Karpas-422 (cell line): ENCODE data around the gene IDH3B. TPM values are rescaled to one million over a fixed set of nuclear protein-coding genes. Genes with fewer than 3 reads are reported as not detected.
A peak's percentile ranks its signal among the peaks of the same experiment; 100 is the strongest.

ENCODE experiments used
- DNase-seq: peaks from one replicate; pipeline ENCODE4 v3.0.0-alpha.2; 2015
- H2AFZ ChIP-seq: fragments of 200-600 bp; sonication (generic); 2 replicates; pipeline ENCODE4 v1.6.1; 2014; ENCODE audit warnings: antibody characterized with exemption, low read length, mixed read lengths
- H3K27ac ChIP-seq: fragments of 200-600 bp; sonication (generic); 2 replicates; pipeline ENCODE4 v1.5.1; 2014; ENCODE audit warnings: mild to moderate bottlenecking, low read length, moderate library complexity
- H3K27me3 ChIP-seq: fragments of 200-600 bp; sonication (generic); 2 replicates; pipeline ENCODE4 v1.6.1; 2014; ENCODE audit warnings: low read length, mixed read lengths
- H3K36me3 ChIP-seq: fragments of 200-600 bp; sonication (generic); 2 replicates; pipeline ENCODE4 v1.6.1; 2014; ENCODE audit warnings: low read length, mixed read lengths; ENCODE audit not compliant: insufficient read depth
- H3K4me1 ChIP-seq: fragments of 200-600 bp; sonication (generic); 2 replicates; pipeline ENCODE4 v1.6.1; 2014; ENCODE audit warnings: mild to moderate bottlenecking, low read length, mixed read lengths
- H3K4me2 ChIP-seq: fragments of 200-600 bp; sonication (generic); 2 replicates; pipeline ENCODE4 v1.6.1; 2014; ENCODE audit warnings: low read length, low read depth, mild to moderate bottlenecking; ENCODE audit not compliant: poor library complexity, severe bottlenecking
- H3K4me3 ChIP-seq: fragments of 200-600 bp; sonication (generic); 2 replicates; pipeline ENCODE4 v1.5.1; 2014; ENCODE audit warnings: mild to moderate bottlenecking, antibody characterized with exemption, low read length, mixed read lengths
- H3K79me2 ChIP-seq: fragments of 200-600 bp; sonication (generic); 2 replicates; pipeline ENCODE4 v1.6.1; 2014; ENCODE audit warnings: mild to moderate bottlenecking, low read length, mixed read lengths
- H3K9ac ChIP-seq: fragments of 200-600 bp; sonication (generic); 2 replicates; pipeline ENCODE4 v1.6.0; 2014; ENCODE audit warnings: low read length
- H3K9me2 ChIP-seq: fragments of 200-600 bp; sonication (generic), shearing (Covaris generic); replicated peaks from 2 replicates; pipeline ENCODE4 v1.6.0; 2014; ENCODE audit warnings: mild to moderate bottlenecking, low read length, moderate library complexity; ENCODE audit not compliant: insufficient read depth
- H3K9me3 ChIP-seq: fragments of 300-700, 200-600 bp; sonication (generic); 2 replicates; pipeline ENCODE4 v1.6.1; 2014; ENCODE audit warnings: low read length, mixed read lengths
- H4K20me1 ChIP-seq: fragments of 200-600 bp; sonication (generic); 2 replicates; pipeline ENCODE4 v1.6.1; 2014; ENCODE audit warnings: mild to moderate bottlenecking, antibody characterized with exemption, low read length, low read depth; ENCODE audit not compliant: insufficient read depth
- total RNA-seq: library from RNA; depleted of rRNA; stranded (reverse); fragments of >200 nt; shearing (Covaris generic); gene quantifications from 2 replicates; pipeline ENCODE4 v1.2.3, GENCODE V29; 2014; ENCODE audit warnings: low replicate concordance

IDH3B gene
- total RNA-seq, 1 experiment from 2014 or later = 83.7 TPM

DNA sequence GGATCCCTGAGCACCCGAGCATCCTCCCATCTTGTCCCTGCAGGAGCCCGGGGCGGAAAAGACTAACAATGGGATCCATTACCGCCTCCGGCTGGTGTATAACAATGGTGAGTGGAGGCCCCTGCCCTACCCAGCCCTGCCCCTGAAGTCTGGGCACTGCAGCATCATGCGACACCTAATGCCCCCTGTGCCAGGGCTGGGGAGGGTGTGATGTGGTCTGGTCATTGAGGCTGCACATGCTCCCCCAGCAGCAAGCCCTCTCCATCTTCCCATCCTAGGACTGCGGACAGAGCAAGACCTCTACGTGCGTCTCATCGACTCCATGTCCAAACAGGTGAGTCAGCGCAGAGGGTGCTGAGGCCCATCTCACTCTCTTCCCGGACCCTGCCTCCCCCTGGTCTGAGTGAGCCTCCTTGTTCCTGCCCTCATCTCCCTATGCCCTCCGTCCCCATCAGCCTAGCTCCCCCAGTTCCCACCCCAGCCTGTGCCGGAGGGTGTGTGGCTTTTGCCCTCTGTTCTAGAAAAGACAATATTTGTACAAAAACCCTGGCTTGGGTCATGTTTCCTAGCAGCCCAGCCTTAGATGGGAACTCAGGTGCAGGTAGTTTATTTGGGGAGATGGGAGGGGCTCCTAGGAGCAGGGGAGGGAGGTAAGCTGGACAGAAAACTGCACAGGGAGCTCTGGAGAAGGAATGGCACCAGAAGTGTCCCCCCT is 42.1 kb upstream of the IDH3B start:
- Histone ChIP-seq H3K27me3 (no peaks in the 10 kb centered on the region), H3K4me1 (peaks cover under 1% of the 10 kb centered on the region; the same call in 1 of the 2 replicates), H3K27ac (no peak overlapping the region), H3K36me3 (no peaks in the 10 kb centered on the region), H3K9ac (no peak overlapping the region), H3K4me3 (no peak overlapping the region), H4K20me1 (no peaks in the 10 kb centered on the region), H3K4me2 (no peak overlapping the region), H3K9me2 (no peaks in the 10 kb centered on the region), H3K79me2 (no peaks in the 10 kb centered on the region), H2AFZ (no peak overlapping the region), H3K9me3 (no peaks in the 10 kb centered on the region)
- DNase-seq = no peak

DNA sequence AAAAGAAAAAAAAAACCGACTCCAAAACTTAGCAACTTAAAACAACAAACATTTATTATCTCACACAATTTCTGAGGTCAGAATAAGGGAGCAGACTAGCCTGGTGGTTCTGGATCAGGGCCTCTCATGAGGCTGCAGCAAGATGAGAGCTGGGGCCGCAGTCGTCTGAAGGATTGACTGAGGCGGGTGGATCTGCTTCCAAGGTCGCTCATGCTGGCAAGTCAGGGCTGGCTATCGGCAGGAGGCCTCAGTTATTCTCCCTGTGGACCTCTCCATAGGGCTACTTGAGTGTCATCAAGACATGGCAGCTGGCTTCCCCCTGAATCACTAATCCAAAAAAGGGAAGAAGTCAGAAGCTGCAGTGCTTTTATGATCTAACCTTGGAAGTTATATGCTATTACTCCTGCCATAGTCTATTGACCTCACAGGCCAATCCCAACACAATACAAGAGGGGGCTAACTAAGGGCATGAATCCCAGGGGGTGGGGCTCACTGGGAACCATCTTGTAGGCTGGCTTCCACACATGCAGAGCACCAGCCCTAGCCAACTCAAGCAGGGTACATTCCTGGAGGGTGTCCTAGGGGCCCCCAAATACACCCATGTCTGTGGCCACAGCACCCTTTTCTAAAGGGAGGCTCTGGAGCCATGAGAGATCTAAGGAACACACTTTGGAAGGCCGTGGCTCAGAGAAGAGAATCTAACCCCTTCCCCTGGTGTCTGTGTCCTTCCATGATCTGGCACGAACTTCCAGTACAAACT is 39.9 kb upstream of the IDH3B start:
- Histone ChIP-seq H3K27me3 (no peaks in the 10 kb centered on the region), H3K4me3 (no peak overlapping the region), H2AFZ (no peak overlapping the region), H3K36me3 (no peaks in the 10 kb centered on the region), H3K9me3 (no peaks in the 10 kb centered on the region), H4K20me1 (no peaks in the 10 kb centered on the region), H3K79me2 (no peaks in the 10 kb centered on the region), H3K4me1 (peaks cover 18% of the 10 kb centered on the region), H3K27ac (no peak overlapping the region), H3K4me2 (no peak overlapping the region), H3K9me2 (no peaks in the 10 kb centered on the region), H3K9ac (no peak overlapping the region)
- no peak for DNase-seq

DNA sequence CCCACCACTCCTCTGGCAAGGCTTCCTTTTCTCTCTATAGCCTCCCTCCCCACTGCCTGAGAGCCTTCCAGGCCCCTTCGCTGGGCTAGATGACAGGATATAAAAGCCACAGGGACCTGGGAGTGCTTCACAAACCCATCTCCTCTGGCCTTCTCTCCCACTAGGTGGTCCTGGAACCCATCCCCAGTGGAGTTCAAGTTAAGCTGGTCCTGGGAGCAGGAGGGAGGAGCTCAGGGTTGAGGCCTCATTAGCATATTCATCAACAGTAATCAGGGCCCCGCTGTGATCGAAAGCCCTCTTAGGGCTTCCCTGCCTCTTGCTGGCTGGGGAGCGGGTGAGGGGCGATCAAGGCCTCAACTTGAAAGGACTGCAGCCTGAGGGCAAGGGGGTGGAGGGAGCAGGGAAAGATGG is 37.7 kb upstream of the IDH3B start:
- no peaks in the 10 kb centered on the region for H3K9me3 ChIP-seq
- H3K9me2 ChIP-seq = no peaks in the 10 kb centered on the region
- no peaks in the 10 kb centered on the region for H3K36me3 ChIP-seq
- H2AFZ ChIP-seq = no peak overlapping the region
- no peaks in the 10 kb centered on the region for H4K20me1 ChIP-seq
- H3K9ac ChIP-seq = no peak overlapping the region
- no peaks in the 10 kb centered on the region for H3K27me3 ChIP-seq
- peaks cover 18% of the 10 kb centered on the region for H3K4me1 ChIP-seq
- no peak overlapping the region for H3K4me2 ChIP-seq
- no peak overlapping the region for H3K4me3 ChIP-seq
- no peak overlapping the region for H3K27ac ChIP-seq
- no peak for DNase-seq
- no peaks in the 10 kb centered on the region for H3K79me2 ChIP-seq

DNA sequence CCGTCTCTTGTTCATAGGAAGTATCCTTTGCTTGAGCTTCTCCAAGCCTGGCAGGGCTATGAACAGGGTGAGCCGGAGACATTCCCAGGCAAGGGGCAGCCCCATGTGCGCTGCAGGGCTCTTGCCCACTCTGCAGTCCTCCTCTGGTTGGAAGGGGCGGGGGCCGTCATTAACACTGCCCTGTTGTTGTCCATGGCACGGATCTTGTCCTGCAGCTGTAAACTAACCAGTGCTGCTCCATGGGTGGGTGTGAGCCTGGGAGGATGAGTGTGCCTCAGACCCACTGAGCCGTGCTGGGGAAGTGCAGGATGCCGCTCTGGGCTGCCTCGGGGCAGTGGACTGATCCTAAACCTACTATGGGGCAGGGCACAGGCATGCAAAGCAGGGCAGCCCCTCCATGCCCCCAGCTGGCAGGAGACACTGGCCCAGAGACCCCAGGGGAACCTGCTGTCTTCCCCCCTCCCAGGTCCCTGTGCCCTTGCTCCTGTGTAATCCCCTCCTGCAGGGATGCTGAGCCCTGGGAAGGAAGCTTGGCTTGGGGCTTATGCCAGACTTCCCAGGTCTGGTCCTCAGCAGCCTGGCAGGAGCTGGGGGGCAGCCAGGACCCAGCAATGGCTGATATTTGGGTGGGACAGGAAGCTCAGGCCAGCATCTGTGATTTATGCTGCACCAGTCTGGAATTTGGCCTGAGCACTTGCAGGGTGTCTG is 37.1 kb upstream of the IDH3B start:
- Histone ChIP-seq H3K27ac (no peak overlapping the region), H3K9me2 (no peaks in the 10 kb centered on the region), H3K36me3 (no peaks in the 10 kb centered on the region), H2AFZ (no peak overlapping the region), H3K9ac (no peak overlapping the region), H3K9me3 (no peaks in the 10 kb centered on the region), H3K4me2 (no peak overlapping the region), H3K27me3 (no peaks in the 10 kb centered on the region), H4K20me1 (no peaks in the 10 kb centered on the region), H3K4me1 (peaks cover 18% of the 10 kb centered on the region), H3K4me3 (no peak overlapping the region), H3K79me2 (no peaks in the 10 kb centered on the region)
- DNase-seq = no peak

DNA sequence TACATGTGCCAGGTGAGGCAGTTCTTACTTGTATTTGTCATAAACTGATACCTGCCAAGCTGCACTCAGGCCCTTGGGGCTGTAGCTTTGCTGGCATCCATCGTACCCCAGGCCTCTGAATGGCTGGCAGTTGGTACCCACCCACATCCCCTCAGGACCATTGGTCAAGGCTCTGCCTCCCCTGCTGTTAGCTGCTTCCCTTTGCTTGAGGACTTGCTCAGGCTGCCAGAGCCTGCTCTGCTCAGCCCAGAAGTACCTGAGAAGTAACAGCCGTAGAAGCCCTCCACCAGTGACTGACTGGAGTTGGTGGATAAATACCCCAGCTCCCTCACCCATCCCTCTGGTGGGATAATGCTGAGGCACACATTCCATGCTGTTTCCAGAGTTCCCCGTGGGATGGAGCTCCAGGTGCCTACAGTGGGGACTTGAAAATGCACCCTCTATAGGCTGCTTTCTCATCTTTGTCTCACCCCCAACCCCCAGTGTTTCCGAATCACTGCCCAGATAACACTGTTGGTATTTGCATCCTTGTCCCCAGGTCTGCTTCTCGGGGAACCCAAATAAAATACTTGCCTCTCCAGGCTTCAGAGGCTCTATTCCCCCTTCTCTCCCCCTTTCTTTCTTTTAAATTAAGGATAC is 35.9 kb upstream of the IDH3B start:
- H3K36me3 ChIP-seq = no peaks in the 10 kb centered on the region
- H3K27ac ChIP-seq = no peak overlapping the region
- peak overlapping the region; percentile 16 for H3K4me2 ChIP-seq
- no peak overlapping the region for H2AFZ ChIP-seq
- no peak for DNase-seq
- H4K20me1 ChIP-seq = no peaks in the 10 kb centered on the region
- H3K79me2 ChIP-seq = no peaks in the 10 kb centered on the region
- H3K4me3 ChIP-seq = no peak overlapping the region
- H3K4me1 ChIP-seq = peaks cover 18% of the 10 kb centered on the region
- H3K9me3 ChIP-seq = no peaks in the 10 kb centered on the region
- no peaks in the 10 kb centered on the region for H3K9me2 ChIP-seq
- H3K27me3 ChIP-seq = no peaks in the 10 kb centered on the region
- no peak overlapping the region for H3K9ac ChIP-seq

DNA sequence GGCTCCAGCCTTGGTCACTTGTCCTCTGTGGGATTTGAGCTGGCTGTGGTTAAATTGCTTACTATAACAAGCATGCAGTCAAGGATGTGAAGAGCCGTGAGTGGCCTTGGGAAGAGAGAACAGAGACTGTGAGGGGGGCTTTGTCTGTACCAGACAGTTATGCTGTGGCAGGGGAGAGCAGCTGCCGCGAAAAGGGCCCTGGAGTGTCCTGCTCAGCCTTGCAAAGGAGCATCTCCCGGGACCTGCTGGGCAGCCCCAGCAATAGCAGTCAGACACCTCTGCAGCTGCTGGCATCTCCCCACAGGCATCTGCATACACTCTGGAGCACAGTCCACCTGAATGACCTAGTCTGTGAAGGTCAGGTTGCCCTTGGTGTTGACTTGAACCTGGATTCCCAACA is 34.9 kb upstream of the IDH3B start:
- H3K27me3 ChIP-seq = no peaks in the 10 kb centered on the region
- H3K4me2 ChIP-seq = no peak overlapping the region

DNA sequence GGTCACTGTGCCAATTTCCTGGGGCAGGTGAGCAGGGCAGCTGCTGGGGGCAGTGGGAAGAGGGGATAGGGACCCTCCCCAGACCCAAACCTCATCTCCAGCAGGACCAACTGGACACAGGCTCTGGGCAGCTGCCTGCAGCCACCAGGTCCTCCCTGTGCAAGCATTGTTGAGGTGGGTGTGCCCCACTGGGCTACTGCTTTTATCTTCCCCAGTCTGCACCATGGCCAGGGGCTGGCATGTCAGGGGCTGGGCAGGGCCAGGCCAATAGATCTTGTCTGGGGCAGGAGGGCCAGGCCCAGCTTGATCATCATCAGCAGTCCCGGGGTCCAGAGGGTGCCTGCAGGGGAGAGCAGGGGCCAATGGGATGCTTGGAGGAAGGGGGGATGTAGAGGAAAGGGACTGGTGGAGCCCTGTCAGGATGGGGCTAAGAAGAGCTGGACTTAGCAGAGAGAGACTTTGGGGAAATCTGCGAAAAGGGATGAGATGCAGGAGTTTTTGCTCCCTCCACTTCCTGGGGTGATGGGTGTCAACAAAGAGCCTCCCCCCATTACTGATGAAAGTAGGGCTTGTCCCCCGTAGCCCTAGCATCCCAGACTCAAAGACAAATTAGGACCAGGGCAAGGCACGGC is 34.3 kb upstream of the IDH3B start:
- H3K9me2 ChIP-seq = no peaks in the 10 kb centered on the region
- no peaks in the 10 kb centered on the region for H3K79me2 ChIP-seq
- H3K27me3 ChIP-seq = no peaks in the 10 kb centered on the region
- H3K9me3 ChIP-seq = no peaks in the 10 kb centered on the region
- no peaks in the 10 kb centered on the region for H4K20me1 ChIP-seq
- no peak overlapping the region for H3K27ac ChIP-seq
- H3K36me3 ChIP-seq = no peaks in the 10 kb centered on the region
- no peak for DNase-seq
- H3K4me1 ChIP-seq = peaks cover 18% of the 10 kb centered on the region
- no peak overlapping the region for H3K9ac ChIP-seq
- no peak overlapping the region for H2AFZ ChIP-seq
- H3K4me3 ChIP-seq = no peak overlapping the region
- no peak overlapping the region for H3K4me2 ChIP-seq

More for the DNA sequence above, 34.9 kb upstream of the IDH3B start:
- Histone ChIP-seq H3K4me1 (peaks cover 18% of the 10 kb centered on the region), H3K4me3 (no peak overlapping the region), H3K79me2 (no peaks in the 10 kb centered on the region), H3K9me3 (no peaks in the 10 kb centered on the region), H3K36me3 (no peaks in the 10 kb centered on the region), H4K20me1 (no peaks in the 10 kb centered on the region), H3K27ac (no peak overlapping the region), H3K9ac (no peak overlapping the region), H2AFZ (no peak overlapping the region), H3K9me2 (no peaks in the 10 kb centered on the region)
- no peak for DNase-seq
